IMR-90 (cell line): ENCODE data around the gene RAB6A. TPM values are rescaled to one million over a fixed set of nuclear protein-coding genes. Genes with fewer than 3 reads are reported as not detected.

Experiments
- ATAC-seq: fragments of 200-7000 bp; cut with Tn5 transposase; 2 replicates; pipeline ENCODE4 v1.9.1; 2020; ENCODE audit warnings: low read depth, mild to moderate bottlenecking, moderate library complexity
- BruUV-seq: library from RNA; stranded (reverse); fragments of 400-500 nt; replicated peaks from 2 replicates; lab custom pipeline; 2021; lab: Mats Ljungman, UMichigan
- CTCF ChIA-PET: fragments of 300-600 bp; formaldehyde crosslinking; extraction: SDS; loops from one replicate; lab custom pipeline; 2021; ENCODE audit warnings: antibody characterized with exemption; lab: Yijun Ruan, JAX
- POLR2A ChIA-PET: fragments of 300-600 bp; sonication (Branson Sonifier 250); formaldehyde crosslinking; loops from one replicate; lab custom pipeline; 2022; ENCODE audit warnings: antibody characterized with exemption; ENCODE audit not compliant: unreplicated experiment; lab: Charles Lee
- DNase-seq: peaks from one replicate; pipeline ENCODE4 v3.0.0; 2013
- H2AFZ ChIP-seq: replicated peaks from 2 replicates; pipeline ENCODE3; 2013; ENCODE audit warnings: low read length, mild to moderate bottlenecking; ENCODE audit not compliant: poor library complexity
- H2AK5ac ChIP-seq: 2 replicates; pipeline ENCODE4 v1.6.1; 2013; ENCODE audit warnings: low read depth, low read length, inconsistent platforms
- H2AK9ac ChIP-seq: replicated peaks from 2 replicates; pipeline ENCODE3; 2013; ENCODE audit warnings: mild to moderate bottlenecking, low read depth, low read length, moderate library complexity; ENCODE audit not compliant: poor library complexity
- H2BK120ac ChIP-seq: 2 replicates; pipeline ENCODE4 v1.6.1; 2013; ENCODE audit warnings: low read depth, low read length, inconsistent platforms
- H2BK15ac ChIP-seq: 3 replicates; pipeline ENCODE4 v1.6.1; 2013; ENCODE audit warnings: low read depth, low read length, inconsistent platforms
- H2BK20ac ChIP-seq: 2 replicates; pipeline ENCODE4 v1.6.1; 2013; ENCODE audit warnings: low read depth, mild to moderate bottlenecking, inconsistent platforms, low read length, moderate library complexity
- H2BK5ac ChIP-seq: 2 replicates; pipeline ENCODE4 v1.6.1; 2013; ENCODE audit warnings: mild to moderate bottlenecking, low read depth, low read length, inconsistent platforms; ENCODE audit not compliant: poor library complexity, severe bottlenecking
- H3K14ac ChIP-seq: replicated peaks from 2 replicates; pipeline ENCODE4 v1.6.1; 2013; ENCODE audit warnings: low read depth, low read length, inconsistent platforms
- H3K18ac ChIP-seq: 2 replicates; pipeline ENCODE4 v1.6.1; 2013; ENCODE audit warnings: low read depth, low read length, control low read depth
- H3K23ac ChIP-seq: 2 replicates; pipeline ENCODE4 v1.6.1; 2013; ENCODE audit warnings: low read depth, low read length, inconsistent platforms
- H3K27ac ChIP-seq: 2 replicates; pipeline ENCODE4 v1.5.1; 2013; ENCODE audit warnings: mild to moderate bottlenecking, control low read depth, low read length; ENCODE audit not compliant: insufficient read depth
- H3K27me3 ChIP-seq: 2 replicates; pipeline ENCODE4 v1.6.1; 2013; ENCODE audit warnings: low read length; ENCODE audit not compliant: control insufficient read depth, insufficient read depth
- H3K36me3 ChIP-seq: 2 replicates; pipeline ENCODE4 v1.6.1; 2013; ENCODE audit warnings: low read length, mixed read lengths; ENCODE audit not compliant: control insufficient read depth, insufficient read depth
- H3K4ac ChIP-seq: 2 replicates; pipeline ENCODE4 v1.6.1; 2013; ENCODE audit warnings: low read depth, low read length, inconsistent platforms
- H3K4me1 ChIP-seq: 2 replicates; pipeline ENCODE4 v1.6.1; 2013; ENCODE audit warnings: low read length, mixed read lengths; ENCODE audit not compliant: control insufficient read depth, insufficient read depth
- H3K4me2 ChIP-seq: 2 replicates; pipeline ENCODE4 v1.6.1; 2013; ENCODE audit warnings: low read depth, mild to moderate bottlenecking, control low read depth, low read length, moderate library complexity
- H3K4me3 ChIP-seq: 2 replicates; pipeline ENCODE4 v1.5.1; 2013; ENCODE audit warnings: low read depth, mild to moderate bottlenecking, control low read depth, low read length, moderate library complexity; ENCODE audit not compliant: insufficient read depth
- H3K56ac ChIP-seq: 2 replicates; pipeline ENCODE4 v1.6.1; 2013; ENCODE audit warnings: low read length, inconsistent platforms; ENCODE audit not compliant: insufficient read depth; ENCODE audit errors: extremely low read depth
- H3K79me1 ChIP-seq, 2 experiments: 2 replicates each; pipeline ENCODE4 v1.6.1; 2013; ENCODE audit warnings: low read length in 2 of 2, inconsistent platforms in 1 of 2, low read depth in 1 of 2
- H3K9ac ChIP-seq: 2 replicates; pipeline ENCODE4 v1.6.1; 2013; ENCODE audit warnings: low read depth, low read length, control low read depth
- H3K9me1 ChIP-seq: 2 replicates; pipeline ENCODE4 v1.6.1; 2013; ENCODE audit warnings: low read length, inconsistent platforms; ENCODE audit not compliant: insufficient read depth
- H3K9me3 ChIP-seq: 2 replicates; pipeline ENCODE4 v1.6.1; 2013; ENCODE audit warnings: low read length; ENCODE audit not compliant: control insufficient read depth, insufficient read depth
- H4K20me1 ChIP-seq: 2 replicates; pipeline ENCODE4 v1.6.1; 2013; ENCODE audit warnings: low read length, inconsistent platforms; ENCODE audit not compliant: insufficient read depth
- H4K5ac ChIP-seq: 2 replicates; pipeline ENCODE4 v1.6.1; 2013; ENCODE audit warnings: mild to moderate bottlenecking, low read depth, low read length, control low read depth
- H4K8ac ChIP-seq, 2 experiments: 2 replicates each; pipeline ENCODE4 v1.6.1; 2013; ENCODE audit warnings: low read depth in 2 of 2, low read length in 2 of 2, control low read depth in 1 of 2, inconsistent platforms in 1 of 2
- H4K91ac ChIP-seq: 2 replicates; pipeline ENCODE4 v1.6.1; 2013; ENCODE audit warnings: low read depth, low read length, inconsistent platforms; ENCODE audit not compliant: insufficient read depth
- BHLHE40 ChIP-seq: fragments of 150-350 bp; IDR thresholded peaks from 2 replicates; pipeline ENCODE4 v1.6.1; 2016; ENCODE audit warnings: mild to moderate bottlenecking, low read depth, low read length
- MAZ ChIP-seq: IDR thresholded peaks from 2 replicates; pipeline ENCODE4 v1.6.1; 2012; ENCODE audit warnings: low read depth, mild to moderate bottlenecking, low read length, improper control_type of control experiment, moderate library complexity, borderline replicate concordance
- WGBS, 2 experiments: methylation state at CpG; one replicate each; pipeline versions ENCODE4 v1.1.5 to v1.1.7; 2013; ENCODE audit warnings: missing lambda C conversion rate in 2 of 2; ENCODE audit not compliant: insufficient read length in 1 of 2; ENCODE audit errors: extremely low coverage in 2 of 2; 5-methylcytosine and 5-hydroxymethylcytosine counted together
- dilution Hi-C: fragments of 300-500 bp; cut with HindIII; formaldehyde crosslinking; loops from one replicate; pipeline ENCODE4 v1.14.3; 2018; ENCODE audit warnings: low sequenced_read_pairs; ENCODE audit not compliant: unreplicated experiment
- in situ Hi-C: fragments of 300-500 bp; cut with MboI; formaldehyde crosslinking; loops from 3 replicates; pipeline ENCODE4 v1.14.3; 2019; ENCODE audit warnings: low sequenced_read_pairs, inconsistent platforms, mixed read lengths
- intact Hi-C: fragments of 100-400 bp; cut with micrococcal nuclease; formaldehyde crosslinking; loops from 2 replicates; pipeline ENCODE4 v1.10.0; 2022
- polyA plus RNA-seq, 3 experiments: library from polyadenylated mRNA; depleted of rRNA; stranded (reverse); fragments of >200 nt; gene quantifications; 2 replicates each; pipeline ENCODE4 v1.2.3, GENCODE V29; 2012; ENCODE audit warnings: low replicate concordance in 1 of 3
- total RNA-seq: library from RNA; depleted of rRNA; stranded (reverse); fragments of >200 nt; gene quantifications from 2 replicates; pipeline ENCODE4 v1.2.3, GENCODE V29; 2012

RAB6A gene
- total and polyA plus RNA-seq, 2 of the 4 experiments (the other 2 are of a cell fraction) = 65.5 to 81.0 TPM

GRCh38 chr11:73761403-73761945 lies 600 bp upstream of the RAB6A start:
- Histone ChIP-seq H3K4ac (peak overlapping the region; percentile 86), H2BK120ac (peak overlapping the region; percentile 45), H2AFZ (peak overlapping the region; percentile 87), H2BK5ac (peak overlapping the region; percentile 63), H3K9me3 (no peaks in the 10 kb centered on the region), H3K79me1 (peaks cover 0 to 23% of the 10 kb centered on the region in 2 experiments; a peak in 2 of 4 replicates), H3K4me3 (peak overlapping the region; percentile 36), H4K91ac (peak overlapping the region; percentile 64), H2BK15ac (peak overlapping the region; percentile 57; the same call in 1 of the 3 replicates), H2AK5ac (0 out of 2 replicates have a peak overlapping the region, but pooled peaks have one; percentile 67), H3K18ac (peak overlapping the region; percentile 38; the same call in 1 of the 2 replicates), H3K56ac (no peak overlapping the region), H3K9ac (peak overlapping the region; percentile 8; the same call in 1 of the 2 replicates), H3K27ac (peak overlapping the region; percentile 34; the same call in 1 of the 2 replicates), H3K4me1 (no peaks in the 10 kb centered on the region), H2BK20ac (no peak overlapping the region), H2AK9ac (peak overlapping the region; percentile 43), H4K20me1 (peaks cover 32% of the 10 kb centered on the region), H3K9me1 (peaks cover 5% of the 10 kb centered on the region), H3K23ac (peak overlapping the region; percentile 11; the same call in 1 of the 2 replicates), H3K36me3 (no peaks in the 10 kb centered on the region), H3K27me3 (no peaks in the 10 kb centered on the region), H3K14ac (peak overlapping the region; percentile 79), H4K5ac (peak overlapping the region; percentile 88), H4K8ac (peak overlapping the region; percentile 95 to 99), H3K4me2 (peak overlapping the region; percentile 69)
- CTCF ChIA-PET = interaction anchor here (1.0 kb wide), 1 partner anchor 18 kb away, joined by 4 read pairs; no protein-coding TSS in a partner anchor
- intact Hi-C loops = loop anchor here (1.0 kb wide), 2 partner anchors 18 to 170 kb away; no protein-coding TSS in a partner anchor
- DNase-seq (no peak), ATAC-seq (no peak; the same call in 1 of the 2 replicates)
- TF ChIP-seq MAZ (peak; percentile 83; the same call in 1 of the 2 replicates), BHLHE40 (no peak)
- no CpG with 5 or more reads among the region's 16 CpGs for WGBS, 2 experiments
- in situ Hi-C loops = no loop called here
- POLR2A ChIA-PET = interaction anchor here (0.6 to 2.3 kb wide), 2 partner anchors 18 to 24 kb away, joined by 4 to 11 read pairs; no protein-coding TSS in a partner anchor
- no TSS peak for BruUV-seq
- dilution Hi-C loops = no loop called here
